Mesenchymal stem cell (in vitro differentiated cells and primary cell): ENCODE results near the gene SGIP1.

Experiments
- DNase-seq: peaks from one replicate; pipeline ENCODE4 v3.0.0-alpha.2; 2013
- H2AFZ ChIP-seq: one replicate; pipeline ENCODE4 v1.6.1; 2013; ENCODE audit warnings: low read depth, mild to moderate bottlenecking, control low read depth, inconsistent platforms, low read length, moderate library complexity
- H2AK5ac ChIP-seq: 2 replicates; pipeline ENCODE4 v1.6.1; 2013; ENCODE audit warnings: low read length, moderate library complexity, mild to moderate bottlenecking, inconsistent platforms; ENCODE audit not compliant: severe bottlenecking
- H2BK120ac ChIP-seq: one replicate; pipeline ENCODE4 v1.6.1; 2013; ENCODE audit warnings: low read depth, mild to moderate bottlenecking, inconsistent platforms, low read length, moderate library complexity
- H2BK12ac ChIP-seq, 2 experiments: one replicate each; pipeline ENCODE4 v1.6.1; 2013; ENCODE audit warnings: inconsistent platforms in 2 of 2, low read length in 2 of 2, mild to moderate bottlenecking in 2 of 2, moderate library complexity in 2 of 2, control low read depth in 1 of 2
- H2BK15ac ChIP-seq: one replicate; pipeline ENCODE4 v1.6.1; 2013; ENCODE audit warnings: mild to moderate bottlenecking, low read depth, inconsistent platforms; ENCODE audit not compliant: poor library complexity, severe bottlenecking
- H2BK5ac ChIP-seq: 2 replicates; pipeline ENCODE4 v1.6.1; 2013; ENCODE audit warnings: low read depth, mild to moderate bottlenecking, low read length, control low read depth, inconsistent platforms; ENCODE audit not compliant: poor library complexity, severe bottlenecking
- H3K14ac ChIP-seq, 2 experiments: one replicate each; pipeline ENCODE4 v1.6.1; 2013; ENCODE audit warnings: inconsistent platforms in 2 of 2, low read length in 2 of 2, control low read depth in 1 of 2, mild to moderate bottlenecking in 1 of 2, moderate library complexity in 1 of 2
- H3K18ac ChIP-seq, 2 experiments: one replicate each; pipeline ENCODE4 v1.6.1; 2013; ENCODE audit warnings: inconsistent platforms in 2 of 2, low read length in 2 of 2, control low read depth in 1 of 2, low read depth in 1 of 2, mild to moderate bottlenecking in 1 of 2
- H3K23ac ChIP-seq, 2 experiments: one replicate each; pipeline ENCODE4 v1.6.1; 2013; ENCODE audit warnings: inconsistent platforms in 2 of 2, low read length in 2 of 2, mild to moderate bottlenecking in 2 of 2, moderate library complexity in 2 of 2, control low read depth in 1 of 2
- H3K27ac ChIP-seq: 2 replicates; pipeline ENCODE4 v1.5.1; 2013; ENCODE audit warnings: mild to moderate bottlenecking, moderate library complexity, low read length, control low read depth, inconsistent platforms; ENCODE audit not compliant: poor library complexity, severe bottlenecking
- H3K27me3 ChIP-seq, 2 experiments: 2 replicates each; pipeline versions ENCODE4 v1.6.1 to v1.7.0; 2013; ENCODE audit warnings: low read length in 2 of 2, mild to moderate bottlenecking in 2 of 2, moderate library complexity in 2 of 2, control low read depth in 1 of 2, inconsistent platforms in 1 of 2; ENCODE audit not compliant: control insufficient read depth in 1 of 2, insufficient read depth in 1 of 2
- H3K36me3 ChIP-seq, 2 experiments: 2 replicates each; pipeline versions ENCODE4 v1.6.1 to v1.7.0; 2013; ENCODE audit warnings: low read length in 2 of 2, control low read depth in 1 of 2, inconsistent platforms in 1 of 2, low read depth in 1 of 2, mild to moderate bottlenecking in 1 of 2; ENCODE audit not compliant: insufficient read depth in 2 of 2, control insufficient read depth in 1 of 2
- H3K4ac ChIP-seq, 2 experiments: one replicate each; pipeline ENCODE4 v1.6.1; 2013; ENCODE audit warnings: inconsistent platforms in 2 of 2, low read length in 2 of 2, mild to moderate bottlenecking in 2 of 2, moderate library complexity in 2 of 2, control low read depth in 1 of 2, low read depth in 1 of 2
- H3K4me1 ChIP-seq: 2 replicates; pipeline ENCODE4 v1.6.1; 2013; ENCODE audit warnings: low read depth, low read length, control low read depth; ENCODE audit not compliant: control insufficient read depth, insufficient read depth
- H3K4me2 ChIP-seq: 2 replicates; pipeline ENCODE4 v1.6.1; 2013; ENCODE audit warnings: low read length, mild to moderate bottlenecking, inconsistent platforms; ENCODE audit not compliant: poor library complexity, severe bottlenecking
- H3K4me3 ChIP-seq, 2 experiments: 2 replicates each; pipeline versions ENCODE4 v1.5.1 to v1.7.0; 2013; ENCODE audit warnings: low read length in 2 of 2, mild to moderate bottlenecking in 2 of 2, control low read depth in 1 of 2, low read depth in 1 of 2; ENCODE audit not compliant: insufficient read depth in 1 of 2
- H3K79me1 ChIP-seq: replicated peaks from 2 replicates; pipeline ENCODE4 v1.6.1; 2013; ENCODE audit warnings: mild to moderate bottlenecking, control low read depth, low read length, inconsistent platforms; ENCODE audit not compliant: poor library complexity, severe bottlenecking
- H3K9ac ChIP-seq: 2 replicates; pipeline ENCODE4 v1.7.0; 2013; ENCODE audit warnings: mild to moderate bottlenecking, low read length, moderate library complexity
- H3K9me3 ChIP-seq: 2 replicates; pipeline ENCODE4 v1.7.0; 2013; ENCODE audit warnings: mild to moderate bottlenecking, low read length; ENCODE audit not compliant: control insufficient read depth
- H4K8ac ChIP-seq: one replicate; pipeline ENCODE4 v1.6.1; 2013; ENCODE audit warnings: inconsistent platforms, mild to moderate bottlenecking, low read length, moderate library complexity
- H4K91ac ChIP-seq: one replicate; pipeline ENCODE4 v1.6.1; 2013; ENCODE audit warnings: mild to moderate bottlenecking, low read length, inconsistent platforms
- WGBS: methylation state at CpG from one replicate; pipeline ENCODE4 v1.1.7; 2013; ENCODE audit warnings: mixed read lengths; 5-methylcytosine and 5-hydroxymethylcytosine counted together

Gene SGIP1

DNA sequence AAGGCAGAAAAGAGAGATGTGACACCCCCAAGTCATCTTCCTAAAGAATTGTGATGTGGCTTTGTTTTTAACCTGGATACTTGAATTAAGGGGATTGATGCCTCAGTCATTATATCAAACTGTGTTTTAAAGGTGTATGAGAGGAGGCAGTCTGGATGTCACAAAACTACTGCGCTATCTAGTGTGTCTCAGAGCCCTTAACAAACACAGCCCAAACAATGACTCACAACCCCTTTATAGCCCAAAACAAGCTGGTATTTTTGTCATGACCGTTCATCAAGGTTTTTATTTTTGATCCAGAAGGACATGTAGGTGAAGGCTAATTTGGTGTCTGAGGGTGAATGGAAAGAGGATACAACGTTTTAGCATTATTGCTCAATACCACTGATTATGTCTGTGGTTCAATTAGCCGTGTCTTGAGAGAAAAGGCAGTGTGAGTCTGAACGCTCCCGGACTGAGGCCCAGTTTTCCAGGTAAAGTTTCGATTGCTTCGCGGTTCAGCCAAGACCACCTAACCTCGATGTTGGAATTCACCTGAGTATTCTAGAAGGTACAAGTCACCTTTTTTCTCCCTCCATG lies 71.6 kb downstream of the SGIP1 start:
- H2BK12ac ChIP-seq: no peak overlapping the region
- H4K91ac ChIP-seq: no peak overlapping the region
- H2BK15ac ChIP-seq: no peak overlapping the region
- no peak overlapping the region for H3K4me3 ChIP-seq
- no peak overlapping the region for H4K8ac ChIP-seq
- H3K79me1 ChIP-seq: peaks cover 18% of the 10 kb centered on the region
- H3K23ac ChIP-seq: no peak overlapping the region
- DNase-seq: no peak
- no peak overlapping the region for H3K4me2 ChIP-seq
- no peaks in the 10 kb centered on the region for H3K4me1 ChIP-seq
- no peak overlapping the region for H3K27ac ChIP-seq
- H2BK120ac ChIP-seq: no peak overlapping the region
- no peak overlapping the region for H3K9ac ChIP-seq
- no peak overlapping the region for H3K4ac ChIP-seq
- H3K18ac ChIP-seq: no peak overlapping the region
- H3K36me3 ChIP-seq: peaks cover 0 to 4% of the 10 kb centered on the region in 2 experiments
- H3K14ac ChIP-seq: no peak overlapping the region
- no peaks in the 10 kb centered on the region for H3K27me3 ChIP-seq
- no peak overlapping the region for H2AK5ac ChIP-seq
- no peaks in the 10 kb centered on the region for H3K9me3 ChIP-seq
- H2BK5ac ChIP-seq: no peak overlapping the region
- H2AFZ ChIP-seq: no peak overlapping the region
- 84% methylated on average over 8 of the region's 10 CpGs for WGBS

DNA sequence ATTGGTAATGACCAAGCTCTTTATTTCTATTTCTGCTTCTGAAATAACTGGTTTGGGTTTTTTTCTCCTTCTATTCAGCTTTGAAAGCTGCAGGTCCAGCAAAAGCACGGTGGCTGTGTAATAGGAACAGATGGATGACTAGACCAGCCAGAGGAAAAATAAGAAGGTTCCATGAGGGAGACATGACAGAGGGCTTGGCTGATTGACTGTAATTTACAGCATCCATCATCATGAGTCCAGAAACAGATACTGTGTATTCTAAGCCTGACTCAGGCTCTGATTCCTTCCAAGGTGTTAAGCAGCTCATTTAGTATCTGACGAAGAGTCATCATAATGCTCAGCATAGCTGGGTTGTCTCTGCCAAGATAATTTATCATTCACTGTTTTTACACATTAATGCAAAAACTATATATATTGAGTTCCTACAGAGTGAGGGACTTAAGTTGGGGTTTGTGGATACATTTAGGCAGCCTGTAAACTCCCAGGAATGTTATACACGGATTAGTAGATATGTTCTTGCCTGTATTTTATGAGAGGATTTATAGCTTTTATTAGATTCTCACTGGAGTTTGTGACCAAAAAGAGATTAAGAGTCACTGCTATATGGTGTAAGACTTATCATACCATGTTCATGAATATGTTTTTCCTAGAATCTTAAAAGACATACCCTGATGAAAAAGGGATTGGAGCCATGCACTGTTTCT lies 72.6 kb downstream of the SGIP1 start:
- H3K18ac ChIP-seq: no peak overlapping the region
- no peak overlapping the region for H2BK120ac ChIP-seq
- peaks cover 19% of the 10 kb centered on the region for H3K79me1 ChIP-seq
- H2BK12ac ChIP-seq: no peak overlapping the region
- H3K9me3 ChIP-seq: no peaks in the 10 kb centered on the region
- WGBS: 100% methylated on average over 3 of the region's 3 CpGs
- H3K4me1 ChIP-seq: no peaks in the 10 kb centered on the region
- no peak overlapping the region for H3K23ac ChIP-seq
- H2BK15ac ChIP-seq: no peak overlapping the region
- H4K8ac ChIP-seq: no peak overlapping the region
- DNase-seq: no peak
- H3K14ac ChIP-seq: no peak overlapping the region
- H2AK5ac ChIP-seq: no peak overlapping the region
- H2AFZ ChIP-seq: no peak overlapping the region
- H3K27me3 ChIP-seq: no peaks in the 10 kb centered on the region
- no peaks in the 10 kb centered on the region for H3K36me3 ChIP-seq
- no peak overlapping the region for H2BK5ac ChIP-seq
- no peak overlapping the region for H3K27ac ChIP-seq
- no peak overlapping the region for H4K91ac ChIP-seq
- no peak overlapping the region for H3K4ac ChIP-seq
- no peak overlapping the region for H3K4me2 ChIP-seq
- no peak overlapping the region for H3K4me3 ChIP-seq
- no peak overlapping the region for H3K9ac ChIP-seq

GRCh38 chr1:66607458-66607857 lies 73.5 kb downstream of the SGIP1 start:
- no peak overlapping the region for H2AK5ac ChIP-seq
- no peaks in the 10 kb centered on the region for H3K9me3 ChIP-seq
- H2BK120ac ChIP-seq: no peak overlapping the region
- peaks cover 0 to 5% of the 10 kb centered on the region in 2 experiments for H3K36me3 ChIP-seq
- no peak overlapping the region for H2BK5ac ChIP-seq
- no peak overlapping the region for H3K27ac ChIP-seq
- no peak overlapping the region for H2BK12ac ChIP-seq
- no peak overlapping the region for H3K4ac ChIP-seq
- peaks cover 26% of the 10 kb centered on the region for H3K79me1 ChIP-seq
- no peak overlapping the region for H3K14ac ChIP-seq
- no peak overlapping the region for H2BK15ac ChIP-seq
- no peak overlapping the region for H3K9ac ChIP-seq
- no peak overlapping the region for H3K4me3 ChIP-seq
- H2AFZ ChIP-seq: no peak overlapping the region
- peaks cover 1% of the 10 kb centered on the region for H3K4me1 ChIP-seq
- no peak overlapping the region for H3K23ac ChIP-seq
- H3K18ac ChIP-seq: no peak overlapping the region
- no peak overlapping the region for H4K91ac ChIP-seq
- 100% methylated on average over 1 of the region's 2 CpGs for WGBS
- no peak for DNase-seq
- no peaks in the 10 kb centered on the region for H3K27me3 ChIP-seq
- no peak overlapping the region for H3K4me2 ChIP-seq
- H4K8ac ChIP-seq: no peak overlapping the region

DNA sequence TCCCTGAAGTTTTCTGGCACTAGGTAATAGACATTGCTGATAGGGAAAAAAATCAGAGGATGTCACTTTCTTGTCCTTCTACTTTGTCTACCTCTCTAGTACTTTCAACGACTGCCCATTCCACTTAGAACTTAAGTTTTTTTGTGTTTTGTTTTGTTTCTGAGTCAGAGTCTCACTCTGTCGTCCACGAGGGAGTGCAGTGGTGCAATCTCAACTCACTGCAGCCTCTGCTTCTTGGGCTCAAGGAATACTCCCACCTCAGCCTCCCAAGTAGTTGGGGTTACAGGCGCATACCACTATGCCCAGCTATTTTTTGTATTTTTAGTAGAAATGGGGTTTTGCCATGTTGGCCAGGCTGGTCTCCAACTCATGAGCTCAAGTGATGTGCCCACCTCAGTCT lies 79.2 kb downstream of the SGIP1 start:
- Histone ChIP-seq H3K23ac (no peak overlapping the region), H3K14ac (no peak overlapping the region), H2BK120ac (no peak overlapping the region), H2AK5ac (no peak overlapping the region), H3K79me1 (peaks cover 21% of the 10 kb centered on the region), H3K18ac (peak overlapping the region in 1 of 2 experiments; percentile 34), H3K4ac (no peak overlapping the region), H4K91ac (no peak overlapping the region), H3K27me3 (no peaks in the 10 kb centered on the region), H3K9me3 (no peaks in the 10 kb centered on the region), H2BK15ac (no peak overlapping the region), H4K8ac (no peak overlapping the region), H2BK5ac (no peak overlapping the region), H3K36me3 (peaks cover 0 to 5% of the 10 kb centered on the region in 2 experiments), H2BK12ac (no peak overlapping the region), H3K4me2 (no peak overlapping the region), H3K4me3 (no peak overlapping the region), H3K27ac (no peak overlapping the region), H3K4me1 (peaks cover 1% of the 10 kb centered on the region), H2AFZ (no peak overlapping the region), H3K9ac (no peak overlapping the region)
- DNase-seq: peak; percentile 39
- 67% methylated on average over 2 of the region's 4 CpGs for WGBS
